Nephron progenitor cell (in vitro differentiated cells): ENCODE measurements around the gene BICDL2.

Experiments used
- DNase-seq: peaks from one replicate; pipeline ENCODE4 v3.0.0; 2021
- H3K27ac Mint-ChIP-seq: 2 replicates; pipeline ENCODE4 v1.8.0; 2021; ENCODE audit warnings: mild to moderate bottlenecking, moderate library complexity, mixed read lengths
- H3K27me3 Mint-ChIP-seq: 2 replicates; pipeline ENCODE4 v1.8.0; 2021; ENCODE audit warnings: mild to moderate bottlenecking, low read depth, mixed read lengths; ENCODE audit not compliant: poor library complexity
- H3K36me3 Mint-ChIP-seq: 2 replicates; pipeline ENCODE4 v1.8.0; 2021; ENCODE audit warnings: low read depth, mixed read lengths
- H3K4me1 Mint-ChIP-seq: 2 replicates; pipeline ENCODE4 v1.8.0; 2021; ENCODE audit warnings: mixed read lengths
- H3K4me3 Mint-ChIP-seq: 2 replicates; pipeline ENCODE4 v1.8.0; 2021; ENCODE audit warnings: mild to moderate bottlenecking, moderate library complexity, mixed read lengths
- H3K9me3 Mint-ChIP-seq: 2 replicates; pipeline ENCODE4 v1.8.0; 2021; ENCODE audit warnings: mild to moderate bottlenecking, moderate library complexity, mixed read lengths
- TF ChIP-seq, protein P1 (sequence below): fragments of 200-600 bp; sonication (generic); IDR thresholded peaks from 2 replicates; pipeline ENCODE4 v1.5.0; 2021; ENCODE audit warnings: antibody characterized with exemption

The BICDL2 gene

DNA sequence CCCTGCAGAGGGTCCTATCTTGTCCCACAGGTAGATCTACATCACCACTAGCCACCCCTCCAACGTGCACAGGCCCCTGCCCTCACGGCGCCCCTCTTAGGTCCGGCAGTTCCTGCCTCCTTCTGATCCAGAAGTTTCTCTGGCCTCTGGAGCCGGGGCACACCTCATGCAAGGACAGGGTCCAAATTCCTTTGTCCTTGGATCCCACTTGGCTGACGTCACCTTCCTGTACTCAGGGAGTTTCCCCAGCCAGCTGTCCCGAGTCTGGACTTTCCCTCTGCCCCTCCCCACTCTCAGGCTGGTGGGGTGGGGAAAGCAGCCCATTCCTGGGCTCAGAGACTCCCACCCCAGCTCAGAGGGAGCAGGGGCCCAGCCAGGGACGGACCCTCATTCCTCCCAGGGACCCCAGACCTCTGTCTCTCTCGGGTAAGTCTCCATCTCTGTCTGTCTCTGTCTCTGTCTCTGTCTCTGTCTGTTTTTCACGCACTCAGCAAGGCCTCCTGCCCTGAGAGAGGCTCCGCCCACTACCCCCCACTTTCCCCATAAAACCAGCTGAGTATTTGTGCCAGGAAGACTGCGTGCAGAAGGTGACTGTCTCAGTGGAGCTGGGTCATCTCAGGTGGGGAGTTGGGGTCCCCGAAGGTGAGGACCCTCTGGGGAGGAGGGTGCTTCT, 28.5 kb upstream of the BICDL2 start, which contains the start of gene IL32:
Gene IL32, plus strand, starts transcription at position 572 of the 673 bp plus-strand sequence. CDS start 172 bp downstream, outside the sequence.
- H3K27ac Mint-ChIP-seq: peak within 1 kb of the TSS; percentile 14
- peaks cover 27% of the 10 kb centered on the region for H3K4me1 Mint-ChIP-seq
- H3K27me3 Mint-ChIP-seq: peaks cover 14% of the 10 kb centered on the region
- DNase-seq: no peak
- H3K4me3 Mint-ChIP-seq: no peak within 1 kb of the TSS
- TF ChIP-seq, protein P1, sequence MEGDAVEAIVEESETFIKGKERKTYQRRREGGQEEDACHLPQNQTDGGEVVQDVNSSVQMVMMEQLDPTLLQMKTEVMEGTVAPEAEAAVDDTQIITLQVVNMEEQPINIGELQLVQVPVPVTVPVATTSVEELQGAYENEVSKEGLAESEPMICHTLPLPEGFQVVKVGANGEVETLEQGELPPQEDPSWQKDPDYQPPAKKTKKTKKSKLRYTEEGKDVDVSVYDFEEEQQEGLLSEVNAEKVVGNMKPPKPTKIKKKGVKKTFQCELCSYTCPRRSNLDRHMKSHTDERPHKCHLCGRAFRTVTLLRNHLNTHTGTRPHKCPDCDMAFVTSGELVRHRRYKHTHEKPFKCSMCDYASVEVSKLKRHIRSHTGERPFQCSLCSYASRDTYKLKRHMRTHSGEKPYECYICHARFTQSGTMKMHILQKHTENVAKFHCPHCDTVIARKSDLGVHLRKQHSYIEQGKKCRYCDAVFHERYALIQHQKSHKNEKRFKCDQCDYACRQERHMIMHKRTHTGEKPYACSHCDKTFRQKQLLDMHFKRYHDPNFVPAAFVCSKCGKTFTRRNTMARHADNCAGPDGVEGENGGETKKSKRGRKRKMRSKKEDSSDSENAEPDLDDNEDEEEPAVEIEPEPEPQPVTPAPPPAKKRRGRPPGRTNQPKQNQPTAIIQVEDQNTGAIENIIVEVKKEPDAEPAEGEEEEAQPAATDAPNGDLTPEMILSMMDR: no peak
- no peaks in the 10 kb centered on the region for H3K9me3 Mint-ChIP-seq
- no peaks in the 10 kb centered on the region for H3K36me3 Mint-ChIP-seq

DNA sequence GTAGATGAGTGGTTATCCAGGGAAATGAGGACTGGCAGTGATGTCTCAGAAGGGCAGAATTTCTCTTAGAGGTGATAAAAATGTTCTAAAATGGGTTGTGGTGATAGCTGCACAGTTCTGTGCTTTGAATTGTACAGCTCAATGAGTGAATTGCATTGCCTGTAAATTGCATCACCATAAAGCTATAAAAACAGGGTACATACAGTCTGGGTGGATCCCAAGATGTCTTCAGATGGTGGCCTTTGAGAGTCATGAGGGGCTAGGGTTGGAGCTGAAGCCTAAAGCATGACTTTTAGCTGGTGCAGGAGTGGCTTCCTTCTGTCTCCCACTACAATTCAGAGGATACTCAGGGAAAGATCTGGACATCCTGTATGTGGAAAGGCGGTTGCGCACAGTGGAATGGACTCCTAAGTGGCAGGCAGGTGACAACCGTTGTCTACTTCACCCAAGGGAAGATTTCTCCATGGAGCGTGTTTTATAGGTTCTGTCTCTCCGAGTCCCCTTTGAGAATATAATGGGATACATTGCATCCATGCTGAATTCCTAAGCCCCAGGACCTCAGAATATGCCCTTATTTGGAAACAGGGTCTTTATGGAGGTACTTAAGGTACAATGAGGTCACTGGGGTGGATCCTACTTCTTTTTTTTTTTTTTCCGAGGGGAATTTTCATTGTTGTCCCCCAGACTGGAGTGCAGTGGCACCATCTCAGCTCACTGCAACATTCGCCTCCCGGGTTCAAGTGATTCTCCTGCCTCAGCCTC, 27.1 kb upstream of the BICDL2 start:
- H3K9me3 Mint-ChIP-seq: no peaks in the 10 kb centered on the region
- TF ChIP-seq, protein P1: no peak
- no peaks in the 10 kb centered on the region for H3K36me3 Mint-ChIP-seq
- H3K4me3 Mint-ChIP-seq: no peak overlapping the region
- H3K27me3 Mint-ChIP-seq: peaks cover 15% of the 10 kb centered on the region
- peaks cover 25% of the 10 kb centered on the region for H3K4me1 Mint-ChIP-seq
- DNase-seq: no peak
- H3K27ac Mint-ChIP-seq: no peak overlapping the region

DNA sequence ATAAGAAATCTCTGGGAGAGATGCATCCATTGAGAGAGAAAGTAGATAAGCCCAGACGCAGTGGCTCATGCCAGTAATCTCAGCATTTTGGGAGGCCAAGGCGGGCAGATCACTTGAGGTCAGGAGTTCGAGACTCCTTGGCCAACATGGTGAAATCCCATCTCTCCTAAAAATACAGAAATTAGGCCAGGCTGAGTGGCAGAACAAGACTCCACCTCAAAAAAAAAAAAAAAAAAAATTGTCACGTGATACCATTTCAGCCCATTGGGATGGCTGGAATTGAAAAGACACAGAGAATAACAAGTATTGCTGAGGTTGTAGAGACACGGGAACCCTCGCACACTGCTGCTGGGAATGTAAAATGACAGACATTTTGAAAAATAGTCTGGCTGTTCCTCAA, 25.8 kb upstream of the BICDL2 start:
- no peak for DNase-seq
- TF ChIP-seq, protein P1: no peak
- Mint-ChIP-seq H3K27ac (no peak overlapping the region), H3K4me3 (no peak overlapping the region), H3K27me3 (peaks cover 24% of the 10 kb centered on the region), H3K9me3 (no peaks in the 10 kb centered on the region), H3K4me1 (peaks cover 25% of the 10 kb centered on the region), H3K36me3 (no peaks in the 10 kb centered on the region)

DNA sequence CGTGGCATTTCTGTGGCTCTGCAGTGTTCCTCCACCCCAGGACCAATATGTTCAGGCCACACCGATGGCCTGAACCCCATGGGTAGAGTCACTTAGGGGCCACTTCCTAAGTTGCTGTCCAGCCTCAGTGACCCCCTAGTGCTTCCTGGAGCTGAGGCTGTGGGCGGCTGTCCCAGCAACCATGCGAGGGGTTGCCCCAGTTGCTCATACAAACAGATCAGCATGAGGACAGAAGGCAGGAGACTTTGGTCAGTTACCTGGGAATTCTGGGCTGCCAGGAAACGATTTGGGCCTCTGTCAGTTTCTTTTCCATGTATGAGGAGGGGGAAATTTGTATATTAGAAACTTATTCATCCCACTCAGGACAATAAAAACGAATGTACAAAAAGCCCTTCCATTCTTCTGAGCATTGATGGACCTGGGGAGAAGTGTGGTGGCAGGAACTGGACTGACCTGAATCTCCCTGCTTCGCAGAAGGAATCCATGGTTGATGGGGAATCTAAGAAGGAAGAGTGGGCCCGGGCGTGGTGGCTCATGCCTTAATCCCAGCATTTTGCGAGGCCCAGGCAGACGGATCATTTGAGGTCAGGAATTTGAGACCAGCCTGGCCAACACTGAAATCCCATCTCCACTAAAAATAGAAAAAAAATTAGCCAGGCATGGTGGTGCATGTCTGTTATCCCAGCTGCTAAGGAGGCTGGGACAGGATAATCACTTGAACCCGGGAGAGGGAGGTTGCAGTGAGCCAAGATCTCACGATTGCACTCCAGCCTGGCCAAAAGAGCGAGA, 23.8 kb upstream of the BICDL2 start:
- no peak for DNase-seq
- H3K4me1 Mint-ChIP-seq: peaks cover 30% of the 10 kb centered on the region
- H3K36me3 Mint-ChIP-seq: no peaks in the 10 kb centered on the region
- no peaks in the 10 kb centered on the region for H3K9me3 Mint-ChIP-seq
- H3K4me3 Mint-ChIP-seq: peak overlapping the region; percentile 72
- peaks cover 40% of the 10 kb centered on the region for H3K27me3 Mint-ChIP-seq
- no peak overlapping the region for H3K27ac Mint-ChIP-seq
- TF ChIP-seq, protein P1: no peak

DNA sequence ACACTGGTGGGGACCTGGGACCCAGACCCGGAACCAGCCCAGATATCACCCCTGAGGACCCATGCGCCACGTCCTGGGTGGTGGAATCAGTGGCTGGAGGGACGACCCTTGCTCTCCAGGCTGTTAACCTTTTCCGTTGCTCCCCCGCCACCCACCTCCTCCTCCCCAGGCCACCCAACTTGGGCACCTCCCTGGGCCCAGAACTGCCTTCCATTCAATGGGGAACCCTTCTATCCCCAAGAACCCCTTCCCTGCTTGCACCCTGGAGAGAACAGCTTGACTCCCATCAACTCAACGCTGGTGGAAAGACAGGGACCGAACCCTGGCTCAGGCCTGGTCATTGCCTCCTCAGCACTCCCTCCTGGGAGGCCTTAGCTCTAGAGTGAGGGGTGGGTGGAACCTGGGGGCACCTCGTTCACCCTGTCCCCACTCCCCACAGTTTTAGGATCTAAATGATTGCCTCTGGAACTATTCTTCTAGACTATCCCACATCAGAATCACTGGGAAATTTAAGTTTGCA, 23.0 kb upstream of the BICDL2 start:
- TF ChIP-seq, protein P1: no peak

More for the DNA sequence above, 23.0 kb upstream of the BICDL2 start:
- peaks cover 48% of the 10 kb centered on the region for H3K27me3 Mint-ChIP-seq
- no peak overlapping the region for H3K27ac Mint-ChIP-seq
- H3K9me3 Mint-ChIP-seq: no peaks in the 10 kb centered on the region
- H3K4me3 Mint-ChIP-seq: peak overlapping the region; percentile 72
- H3K36me3 Mint-ChIP-seq: no peaks in the 10 kb centered on the region
- peaks cover 34% of the 10 kb centered on the region for H3K4me1 Mint-ChIP-seq
- no peak for DNase-seq
